ENCODE measurements around the gene EIF4A3. TPM values are rescaled to one million over a fixed set of nuclear protein-coding genes. Genes with fewer than 3 reads are reported as not detected.

EIF4A3 gene
- total RNA-seq, 2 donors from 2014 or later, result 99.8 to 114 TPM

DNA sequence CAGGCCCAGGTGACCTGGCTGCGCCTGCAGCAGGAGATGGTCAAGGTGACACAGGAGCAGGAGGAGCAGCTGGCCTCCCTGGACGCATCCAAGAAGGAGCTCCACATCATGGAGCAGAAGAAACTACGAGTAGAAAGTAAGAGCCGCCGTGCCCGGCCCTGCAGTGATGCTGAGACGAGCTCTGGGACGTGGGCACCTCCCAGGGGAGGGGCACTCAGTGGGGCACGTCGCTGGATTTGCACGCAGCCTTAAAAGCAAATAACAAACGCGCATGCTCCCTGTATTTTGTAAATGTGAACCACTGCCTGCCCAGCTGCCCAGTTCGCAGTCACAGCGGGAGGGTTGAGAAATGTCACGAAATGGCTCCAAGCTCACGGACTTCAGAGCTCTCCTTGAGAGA is 60.8 kb downstream of the EIF4A3 start:
- Histone ChIP-seq H3K27ac (no peak overlapping the region), H3K4me3 (no peak overlapping the region), H3K36me3 (no peaks in the 10 kb centered on the region), H3K4me1 (no peaks in the 10 kb centered on the region), H3K9ac (ENCODE audit: low read depth in 2 of 2, low read length in 2 of 2) (no peak overlapping the region), H3K9me3 (no peaks in the 10 kb centered on the region), H3K27me3 (no peaks in the 10 kb centered on the region)
- intact Hi-C loops (cut with DNase I), result no loop called here
- no peak for DNase-seq
- TF ChIP-seq, protein P1, sequence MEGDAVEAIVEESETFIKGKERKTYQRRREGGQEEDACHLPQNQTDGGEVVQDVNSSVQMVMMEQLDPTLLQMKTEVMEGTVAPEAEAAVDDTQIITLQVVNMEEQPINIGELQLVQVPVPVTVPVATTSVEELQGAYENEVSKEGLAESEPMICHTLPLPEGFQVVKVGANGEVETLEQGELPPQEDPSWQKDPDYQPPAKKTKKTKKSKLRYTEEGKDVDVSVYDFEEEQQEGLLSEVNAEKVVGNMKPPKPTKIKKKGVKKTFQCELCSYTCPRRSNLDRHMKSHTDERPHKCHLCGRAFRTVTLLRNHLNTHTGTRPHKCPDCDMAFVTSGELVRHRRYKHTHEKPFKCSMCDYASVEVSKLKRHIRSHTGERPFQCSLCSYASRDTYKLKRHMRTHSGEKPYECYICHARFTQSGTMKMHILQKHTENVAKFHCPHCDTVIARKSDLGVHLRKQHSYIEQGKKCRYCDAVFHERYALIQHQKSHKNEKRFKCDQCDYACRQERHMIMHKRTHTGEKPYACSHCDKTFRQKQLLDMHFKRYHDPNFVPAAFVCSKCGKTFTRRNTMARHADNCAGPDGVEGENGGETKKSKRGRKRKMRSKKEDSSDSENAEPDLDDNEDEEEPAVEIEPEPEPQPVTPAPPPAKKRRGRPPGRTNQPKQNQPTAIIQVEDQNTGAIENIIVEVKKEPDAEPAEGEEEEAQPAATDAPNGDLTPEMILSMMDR (IDR thresholded peaks at IDR 0.05), result no peak

DNA sequence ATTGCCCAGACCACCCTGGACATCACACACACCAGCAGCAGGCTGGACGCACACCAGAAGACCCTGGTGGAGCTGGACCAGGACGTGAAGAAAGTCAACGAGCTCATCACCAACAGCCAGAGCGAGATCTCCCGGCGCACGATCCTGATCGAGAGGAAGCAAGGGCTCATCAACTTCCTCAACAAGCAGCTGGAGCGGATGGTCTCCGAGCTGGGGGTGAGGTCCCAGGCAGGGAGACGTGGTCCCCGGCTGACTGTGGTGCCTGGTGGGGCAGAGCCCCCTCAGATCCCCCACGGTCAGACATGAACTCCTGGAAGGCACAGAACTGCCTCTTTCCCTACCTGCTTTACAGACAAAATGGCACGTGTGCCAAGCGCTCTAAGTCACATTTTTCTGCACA is 62.2 kb downstream of the EIF4A3 start:
- Histone ChIP-seq H3K4me3 (no peak overlapping the region), H3K27me3 (no peaks in the 10 kb centered on the region), H3K4me1 (no peaks in the 10 kb centered on the region), H3K27ac (no peak overlapping the region), H3K9ac (ENCODE audit: low read depth in 2 of 2, low read length in 2 of 2) (no peak overlapping the region), H3K36me3 (no peaks in the 10 kb centered on the region), H3K9me3 (no peaks in the 10 kb centered on the region)
- intact Hi-C loops (cut with DNase I), result loop anchor here (5.0 kb wide), 2 partner anchors 77 to 168 kb away; no protein-coding TSS in a partner anchor
- no peak for DNase-seq
- TF ChIP-seq, protein P1 (IDR thresholded peaks at IDR 0.05), result no peak

Small RNAs within 50 kb of the gene (microRNA-seq; reads per million reads assigned to microRNA genes)
- not detected for gene MIR1268B

Other genes with a start within 250 kb of the EIF4A3 start
- gene TBC1D16, start 111.3 kb downstream of the EIF4A3 start, total RNA-seq, result 10 to 100 TPM; 14.4 to 19.8 TPM
- gene CCDC40, start 110.5 kb downstream of the EIF4A3 start, total RNA-seq, result 1 to 10 TPM; 1.2 to 3.6 TPM
- gene GAA, start 45.5 kb downstream of the EIF4A3 start, total RNA-seq, result 10 to 100 TPM; 34.0 to 59.4 TPM
- gene CARD14, start 22.9 kb upstream of the EIF4A3 start, total RNA-seq, result under 1 TPM; 0.29 to 0.54 TPM
- gene SGSH, start 73.2 kb upstream of the EIF4A3 start, total RNA-seq, result 10 to 100 TPM; 40.3 to 43.1 TPM
- 1 to 10 TPM; 8.0 to 9.3 TPM for gene SLC26A11, start 73.3 kb upstream of the EIF4A3 start, total RNA-seq
- gene RNF213, start 113.7 kb upstream of the EIF4A3 start, total RNA-seq, result 100 to 1,000 TPM in 1 of 2 donors, 10 to 100 TPM in 1; 80.8 to 101 TPM

Measured in colonic mucosa (tissue), 4 donors.